Retina (tissue), 1 donor: Measurements from ENCODE around the gene CDK5RAP2.
"Not testable (repeated sequence)": the region's sequence is repeated elsewhere in the genome, so short reads cannot be mapped to it uniquely, and the experiment has no call there.

Source experiments
- DNase-seq: peaks from one replicate; pipeline ENCODE4 v3.0.0-alpha.2; 2016

Gene CDK5RAP2

GRCh38 chr9:120580051-120580896 lies at the start of gene CDK5RAP2:
TSS of gene CDK5RAP2 (minus strand) at chr9:120580167. CDS start at chr9:120579978, 189 bp downstream.
- DNase-seq: peak; percentile 92

- DNase-seq: not testable (repeated sequence)
Observed at GRCh38 chr9:120628925-120629497, 49.0 kb upstream of the CDK5RAP2 start.

GRCh38 chr9:120628207-120628924 lies 48.4 kb upstream of the CDK5RAP2 start:
- no peak for DNase-seq

- DNase-seq: no peak
Observed at GRCh38 chr9:120627073-120627472, 47.1 kb upstream of the CDK5RAP2 start.

- no peak for DNase-seq
Observed at GRCh38 chr9:120626512-120626911, 46.5 kb upstream of the CDK5RAP2 start.

GRCh38 chr9:120625222-120625621 lies 45.3 kb upstream of the CDK5RAP2 start:
- DNase-seq: no peak

GRCh38 chr9:120622790-120623189 lies 42.8 kb upstream of the CDK5RAP2 start:
- DNase-seq: no peak

- no peak for DNase-seq
Observed at GRCh38 chr9:120621941-120622340, 42.0 kb upstream of the CDK5RAP2 start.

- DNase-seq: peak; percentile 58
Observed at GRCh38 chr9:120619751-120620655, 40.0 kb upstream of the CDK5RAP2 start.

GRCh38 chr9:120616966-120617935 lies 37.3 kb upstream of the CDK5RAP2 start:
- DNase-seq: no peak

GRCh38 chr9:120612218-120612617 lies 32.3 kb upstream of the CDK5RAP2 start:
- no peak for DNase-seq

- no peak for DNase-seq
Observed at GRCh38 chr9:120611690-120612068, 31.7 kb upstream of the CDK5RAP2 start.

- no peak for DNase-seq
Observed at GRCh38 chr9:120610975-120611689, 31.2 kb upstream of the CDK5RAP2 start.

GRCh38 chr9:120609636-120610035 lies 29.7 kb upstream of the CDK5RAP2 start:
- DNase-seq: no peak

GRCh38 chr9:120608421-120608820 lies 28.5 kb upstream of the CDK5RAP2 start:
- DNase-seq: no peak

- DNase-seq: no peak
Observed at GRCh38 chr9:120603591-120603990, 23.6 kb upstream of the CDK5RAP2 start.

GRCh38 chr9:120603010-120603409 lies 23.0 kb upstream of the CDK5RAP2 start:
- DNase-seq: no peak

- no peak for DNase-seq
Observed at GRCh38 chr9:120593955-120594277, 13.9 kb upstream of the CDK5RAP2 start.

- no peak for DNase-seq
Observed at GRCh38 chr9:120593250-120593954, 13.4 kb upstream of the CDK5RAP2 start.

GRCh38 chr9:120592210-120592609 lies 12.2 kb upstream of the CDK5RAP2 start:
- DNase-seq: no peak
